HG02884 (cell line): ENCODE measurements around the gene CHSY1.

ENCODE experiments used
- ATAC-seq: cut with Tn5 transposase; IDR thresholded peaks from one replicate; pipeline ENCODE4 v1.9.1; 2021; ENCODE audit warnings: mild to moderate bottlenecking, moderate library complexity; ENCODE audit not compliant: unreplicated experiment

CHSY1 gene

DNA sequence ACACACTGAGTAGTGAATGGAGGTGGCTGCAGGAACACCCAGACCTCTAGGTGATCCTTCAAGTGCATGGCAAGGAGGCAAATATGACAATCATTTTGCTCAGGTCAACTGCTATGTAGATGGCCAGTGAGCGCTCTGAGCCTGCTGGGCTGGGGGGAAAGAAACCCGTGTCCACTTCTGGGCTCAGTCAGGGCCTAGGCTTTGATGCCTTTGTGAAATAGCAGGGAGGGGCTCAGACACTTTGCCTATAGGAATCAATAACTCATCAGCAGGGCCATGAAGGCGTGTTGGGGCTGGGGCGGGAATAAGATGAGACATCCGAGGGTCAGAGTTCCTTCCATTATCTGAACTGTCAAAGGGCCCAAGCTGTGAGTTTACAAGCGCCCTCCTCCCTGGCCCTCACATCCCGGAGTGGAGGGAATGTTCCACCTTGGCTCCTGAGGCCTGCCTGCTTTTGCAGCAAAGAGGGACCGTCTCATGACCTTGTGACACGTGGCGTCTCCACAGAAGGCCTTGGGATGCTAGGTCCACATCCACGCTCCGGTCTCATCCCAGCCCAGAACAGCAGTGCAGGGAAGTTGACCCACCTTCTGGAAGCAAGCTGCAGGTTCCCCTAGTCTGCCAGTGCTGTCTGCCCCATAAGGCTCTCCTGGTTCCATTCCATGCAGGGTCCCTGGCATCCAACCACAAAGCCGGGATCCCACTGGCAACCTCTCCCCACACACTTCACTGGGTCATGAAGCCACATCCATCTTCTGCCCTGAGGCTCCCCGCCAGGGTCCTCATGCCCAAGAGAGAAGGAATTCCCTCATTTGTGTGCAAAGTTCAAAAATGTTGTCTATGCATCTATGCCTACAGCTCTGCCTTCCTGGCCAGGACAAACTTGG lies 78.4 kb downstream of the CHSY1 start:
- ATAC-seq = no peak

DNA sequence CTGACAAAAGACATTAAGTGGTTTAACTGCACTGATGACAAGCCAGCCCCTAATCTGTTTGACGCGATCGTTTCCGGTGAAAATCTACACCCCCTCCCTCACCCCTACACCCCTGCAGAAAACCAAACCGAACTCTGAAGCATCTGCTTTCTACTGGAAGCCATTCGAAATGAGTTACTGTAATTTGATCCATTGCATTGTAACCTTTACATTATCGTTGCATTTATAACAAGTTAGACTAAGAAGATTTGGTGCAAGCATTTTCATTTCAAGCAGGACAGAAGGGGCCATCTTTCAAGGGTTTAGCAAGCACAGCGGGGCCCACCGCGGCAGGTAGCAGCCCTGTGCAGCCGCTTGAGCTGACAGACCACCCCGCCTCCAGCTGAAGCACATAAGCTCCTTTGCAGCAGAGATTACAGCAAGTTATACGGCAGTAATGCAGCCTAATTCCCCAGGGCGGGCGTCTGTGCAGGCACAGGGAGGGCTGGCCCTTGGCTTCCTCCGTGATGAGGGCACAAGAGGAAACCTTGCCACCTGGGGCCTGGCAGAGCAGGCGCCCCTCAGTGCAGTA lies 79.3 kb downstream of the CHSY1 start:
- no peak for ATAC-seq

DNA sequence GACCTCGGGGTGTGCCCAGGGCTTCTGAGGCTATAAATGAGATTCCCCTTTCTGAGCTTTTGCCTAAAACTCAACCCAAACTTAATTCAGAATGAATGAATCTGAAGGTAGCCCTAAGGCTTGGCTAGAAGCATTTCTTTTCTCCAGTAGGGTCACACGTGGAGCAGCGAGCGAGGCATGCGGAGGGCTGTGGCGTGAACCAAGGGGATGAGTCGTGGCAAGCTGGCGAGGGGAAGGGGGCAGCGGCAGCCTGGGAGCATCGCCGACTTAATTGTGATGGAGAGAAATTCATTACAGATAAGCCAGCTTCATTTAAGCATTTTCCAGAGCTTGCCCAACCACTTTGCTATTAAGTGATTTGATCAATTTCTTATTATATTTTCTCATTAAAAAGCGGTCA lies 79.9 kb downstream of the CHSY1 start:
- ATAC-seq = no peak

DNA sequence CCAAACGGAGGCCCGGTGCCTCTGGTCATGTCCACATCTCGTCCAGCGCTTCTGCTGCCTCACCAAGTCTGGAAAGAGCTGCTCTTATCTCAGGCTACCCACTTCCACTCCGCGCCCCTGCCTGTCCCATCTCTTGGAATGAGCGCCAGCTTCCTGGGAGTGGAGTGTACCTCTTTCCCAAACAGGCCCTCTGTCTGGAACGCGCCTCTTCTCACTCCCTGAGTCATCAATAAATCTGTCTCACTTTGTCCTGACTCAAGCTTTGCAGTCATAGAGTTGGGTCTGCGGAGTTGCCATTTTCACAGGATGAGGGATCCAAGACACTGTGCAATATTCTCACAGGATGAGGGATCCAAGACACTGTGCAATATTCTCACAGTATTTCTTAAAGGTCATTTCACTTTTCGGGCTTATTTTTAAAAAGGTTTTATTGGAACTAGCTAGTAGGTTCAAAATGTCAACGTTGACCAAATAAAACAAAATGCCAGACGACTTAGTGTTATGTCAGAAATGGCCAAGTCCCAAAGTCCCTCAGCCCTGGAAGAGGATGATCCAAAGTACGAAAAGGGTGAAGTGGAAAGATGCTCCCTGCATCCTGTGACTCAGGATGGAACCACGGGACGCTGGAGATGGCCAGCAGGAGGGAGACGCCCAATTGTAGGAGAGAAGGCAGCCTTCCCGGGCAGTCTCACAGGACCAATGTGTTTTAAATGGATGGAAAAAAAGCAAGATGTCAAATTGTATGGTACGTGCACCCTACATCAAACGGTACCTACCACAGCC lies 81.1 kb downstream of the CHSY1 start:
- ATAC-seq = no peak

DNA sequence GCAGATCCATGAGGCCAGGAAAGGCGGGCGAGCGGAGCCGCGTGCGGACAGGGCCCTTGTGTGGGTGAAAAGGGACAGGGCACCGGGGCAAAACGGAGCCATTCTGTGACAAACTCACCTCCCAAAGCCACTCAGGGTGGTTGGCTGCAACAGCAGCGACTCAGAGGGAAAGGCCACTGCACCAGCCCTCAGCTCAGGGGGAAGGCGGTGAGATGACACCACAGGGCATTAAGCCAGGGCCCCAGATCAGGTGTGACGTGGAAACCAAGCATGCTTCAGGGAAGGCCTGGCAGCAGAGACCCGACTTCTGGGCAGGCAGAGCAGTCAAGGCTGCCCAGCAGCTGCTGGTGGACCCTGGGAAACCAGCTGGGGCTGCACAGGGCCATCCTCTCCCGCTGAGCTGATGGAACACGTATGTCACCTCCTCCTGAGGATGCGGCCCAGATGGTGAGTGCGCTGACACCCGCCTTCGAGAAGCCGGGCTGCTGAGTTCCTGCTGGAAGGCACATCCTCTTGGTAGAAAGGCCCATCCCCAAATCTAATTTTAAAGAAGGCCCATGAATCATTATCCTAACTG lies 82.3 kb downstream of the CHSY1 start:
- no peak for ATAC-seq

DNA sequence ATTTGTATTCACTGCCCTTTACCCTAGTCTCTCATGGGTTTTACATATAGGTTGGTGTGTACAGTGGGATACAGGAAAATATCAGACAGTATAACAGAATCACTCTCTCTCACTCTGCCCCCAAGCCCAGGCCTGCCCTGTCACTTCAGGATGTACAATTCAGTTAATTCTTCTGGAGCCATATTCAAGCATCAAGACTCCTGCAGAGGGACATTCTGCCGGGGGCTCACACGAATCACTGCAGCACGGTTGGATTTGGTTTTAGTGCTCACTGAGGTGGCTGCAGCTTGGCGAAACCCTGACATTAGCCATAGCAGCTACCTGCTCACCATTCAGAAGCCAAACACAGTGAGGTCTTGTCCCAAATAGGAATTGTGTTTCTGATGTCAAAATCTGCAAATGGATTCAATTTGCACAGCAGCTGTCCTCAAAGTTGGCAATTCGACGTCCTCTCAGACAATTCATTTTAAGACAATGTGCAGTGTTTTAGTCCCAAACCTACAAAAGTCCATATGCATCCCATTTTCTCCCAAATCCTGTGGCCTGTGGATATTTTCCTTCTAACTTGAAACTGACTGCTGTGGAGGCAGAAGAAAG lies 82.9 kb downstream of the CHSY1 start:
- ATAC-seq = no peak

DNA sequence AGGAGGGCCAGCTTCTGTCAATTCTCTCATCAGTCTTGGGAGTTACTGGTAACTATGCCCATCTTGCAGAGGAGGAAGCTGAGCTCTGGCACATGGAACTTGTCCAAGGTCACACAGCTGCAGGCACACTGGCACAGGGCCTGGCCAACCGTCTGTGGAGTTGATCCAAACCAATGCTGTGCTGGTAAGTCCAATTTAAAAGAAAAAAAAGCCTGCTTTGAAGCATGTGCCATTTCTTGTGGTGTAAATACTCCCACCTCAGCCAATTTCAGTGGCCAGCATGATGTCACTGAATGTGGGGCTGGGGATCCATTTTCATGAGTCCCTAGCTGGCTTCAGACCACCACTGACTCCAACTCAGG lies 83.4 kb downstream of the CHSY1 start:
- no peak for ATAC-seq

DNA sequence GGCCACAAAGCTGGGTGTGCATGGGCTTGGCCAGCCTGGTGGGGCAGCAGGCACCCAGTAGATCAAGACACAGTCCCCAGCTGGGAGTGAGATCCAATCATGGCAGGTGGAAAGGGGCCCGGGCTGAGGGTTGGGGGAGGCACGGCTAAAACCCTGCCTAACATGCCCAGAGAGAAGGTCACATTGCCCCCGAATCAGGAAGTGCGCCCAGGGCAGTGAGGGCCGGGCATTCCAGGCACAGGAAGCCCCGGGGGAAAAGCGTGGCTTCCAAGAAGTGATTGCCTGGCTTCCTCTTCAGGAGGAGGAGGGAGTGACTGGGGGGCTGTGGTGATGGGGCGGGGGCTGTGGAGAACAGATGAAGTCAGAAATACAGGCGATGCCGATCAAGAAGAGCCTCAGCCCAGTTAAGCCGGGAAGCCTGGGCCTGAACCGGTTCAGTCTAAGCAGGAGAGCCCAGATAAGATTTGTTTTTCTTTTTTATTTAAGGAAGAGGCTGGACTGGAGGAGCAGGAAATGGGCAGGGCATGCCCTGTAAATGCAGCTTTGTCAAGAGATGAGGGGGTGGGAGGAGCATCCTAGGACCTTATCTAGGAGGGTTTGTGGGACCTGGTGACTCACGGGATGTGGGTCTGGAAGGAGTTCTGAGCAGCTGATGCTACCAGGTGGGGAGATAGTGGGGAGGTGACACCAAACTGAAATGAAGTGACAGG lies 83.9 kb downstream of the CHSY1 start:
- ATAC-seq = no peak

DNA sequence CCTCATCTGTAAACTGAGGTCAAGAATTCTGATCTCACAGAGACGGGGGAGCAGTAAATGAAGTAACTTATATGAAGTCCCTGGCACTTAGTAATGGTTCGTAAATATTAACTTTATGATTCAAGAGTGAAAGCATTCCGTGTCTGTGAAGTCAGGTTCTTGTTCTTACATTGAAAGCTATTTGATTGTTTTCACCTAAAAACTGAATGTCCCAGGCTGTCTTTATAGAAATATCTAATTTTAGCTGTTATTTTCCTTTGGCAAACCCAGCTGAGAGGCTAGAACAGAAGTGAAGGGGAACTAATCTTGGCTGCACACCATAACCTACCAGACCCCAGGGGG lies 84.5 kb downstream of the CHSY1 start:
- ATAC-seq = no peak

DNA sequence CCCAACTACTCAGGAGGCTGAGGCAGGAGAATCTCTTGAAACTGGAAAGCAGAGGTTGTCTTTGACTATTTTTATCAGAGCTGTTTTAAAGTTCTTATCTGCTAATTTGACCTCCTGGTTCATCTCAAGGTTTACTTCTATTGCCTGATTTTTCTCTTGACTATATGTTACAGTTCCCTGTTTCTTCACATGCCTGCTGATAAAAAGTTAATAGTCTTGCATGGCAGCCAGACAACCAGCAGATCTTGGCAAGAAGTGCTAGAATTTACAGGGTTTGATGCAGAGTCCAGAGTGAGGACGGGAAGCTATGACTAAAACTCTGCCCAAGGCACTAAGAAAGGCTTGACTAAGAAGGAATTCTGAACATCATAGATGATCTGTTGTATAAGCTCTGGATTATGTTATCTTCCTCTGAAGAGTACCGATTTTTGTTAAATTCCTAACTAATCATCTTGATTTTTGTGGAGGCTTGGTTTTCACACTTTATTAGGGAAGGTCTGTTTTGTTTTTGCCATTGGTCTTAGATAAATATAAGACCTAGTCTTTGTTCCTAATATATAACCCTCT lies 85.9 kb downstream of the CHSY1 start:
- no peak for ATAC-seq

DNA sequence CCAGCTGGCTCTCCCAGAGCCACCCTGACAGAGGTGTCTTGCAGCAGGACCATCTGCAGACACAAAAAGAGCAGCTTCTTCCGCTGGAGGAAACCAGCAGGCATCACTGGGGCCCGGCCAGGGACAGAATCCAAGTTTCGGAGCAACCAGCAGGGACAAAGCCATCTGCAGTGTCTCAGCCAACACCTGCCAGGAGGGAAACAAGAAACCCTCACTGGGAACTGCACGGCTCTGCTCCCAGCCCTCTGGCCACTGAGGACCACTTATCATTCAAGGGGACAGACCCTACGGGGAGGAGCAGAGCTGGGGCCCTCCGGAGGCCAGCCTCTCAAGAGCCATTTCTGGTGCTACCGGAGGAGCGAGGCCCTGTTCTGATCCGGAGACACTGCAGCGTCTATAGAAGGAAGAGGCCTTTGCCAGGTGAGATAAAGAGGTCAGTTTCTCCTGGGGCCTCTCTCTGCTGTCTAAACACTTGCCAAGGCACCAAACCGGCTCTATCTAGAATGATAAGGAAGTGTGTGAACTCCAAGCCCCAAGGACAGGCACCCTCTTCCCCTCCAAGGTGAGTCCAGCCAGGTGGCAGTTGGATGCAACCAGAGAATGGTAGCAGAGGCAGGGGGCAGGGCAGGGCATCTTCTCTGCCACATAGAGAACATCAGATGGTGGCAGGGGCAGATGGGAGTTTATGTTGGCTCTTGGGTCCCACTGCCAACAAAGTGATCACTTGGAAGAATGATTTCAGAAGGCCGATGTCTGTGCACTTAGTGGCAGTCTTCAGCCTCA lies 89.0 kb downstream of the CHSY1 start:
- ATAC-seq = no peak

DNA sequence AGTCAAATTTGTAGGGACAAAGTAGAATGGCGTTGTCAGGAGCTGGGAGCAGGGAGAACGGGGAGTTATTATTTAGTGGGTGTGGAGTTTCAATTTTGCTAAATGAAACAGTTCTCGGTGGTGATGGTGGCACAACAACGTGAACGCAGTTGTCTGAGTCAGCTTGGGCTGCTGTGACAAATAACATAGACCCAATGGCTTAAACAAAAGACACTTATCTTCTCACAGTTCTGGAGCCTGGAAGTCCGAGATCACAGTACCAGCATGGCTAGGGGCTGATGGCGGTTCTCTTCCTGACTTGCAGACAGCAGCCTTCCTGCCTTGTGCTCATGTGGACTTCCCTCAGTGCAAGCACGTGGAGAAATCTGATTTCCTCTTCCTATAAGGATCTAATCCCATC lies 90.2 kb downstream of the CHSY1 start:
- ATAC-seq = no peak

DNA sequence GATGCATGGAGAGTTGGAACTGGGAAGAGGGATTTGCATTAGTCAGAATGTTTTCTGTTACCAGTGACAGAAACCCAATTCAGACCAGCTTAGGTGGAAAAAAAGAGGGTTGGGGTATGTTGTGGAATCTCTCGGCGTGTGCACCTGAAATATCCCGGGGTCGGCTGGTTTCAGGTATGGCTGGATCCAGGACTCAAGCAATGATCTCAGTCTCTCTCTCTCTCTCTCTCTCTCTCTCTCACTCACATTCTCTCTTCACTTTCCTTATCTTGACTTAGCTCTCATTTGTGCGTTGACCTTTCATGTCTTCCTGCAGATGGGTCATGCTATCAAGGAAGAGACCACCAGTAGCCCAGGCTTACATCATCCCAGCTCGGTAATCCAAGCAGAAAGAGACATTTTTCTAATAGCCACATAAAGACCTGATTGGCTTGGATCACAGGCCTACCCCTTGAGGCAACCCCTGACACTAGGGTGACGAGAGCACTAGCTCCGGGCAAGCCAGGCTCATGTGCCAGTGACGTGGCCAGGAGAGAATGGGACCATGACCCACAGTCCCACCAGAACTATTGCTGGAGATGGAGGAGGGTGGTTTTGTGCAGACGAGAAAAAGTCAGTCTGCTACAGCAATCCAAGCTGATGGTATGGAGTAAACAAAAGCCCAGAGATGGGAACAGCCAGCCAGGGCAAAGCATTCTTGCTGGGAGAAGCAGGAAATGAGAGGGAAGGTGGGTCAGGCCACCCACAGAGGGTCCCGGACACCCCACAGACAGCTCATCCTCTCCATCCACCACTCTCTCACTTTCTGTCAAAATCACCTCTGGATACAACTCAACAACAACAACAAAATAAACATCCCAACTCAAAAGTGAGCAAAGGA lies 91.7 kb downstream of the CHSY1 start:
- no peak for ATAC-seq

DNA sequence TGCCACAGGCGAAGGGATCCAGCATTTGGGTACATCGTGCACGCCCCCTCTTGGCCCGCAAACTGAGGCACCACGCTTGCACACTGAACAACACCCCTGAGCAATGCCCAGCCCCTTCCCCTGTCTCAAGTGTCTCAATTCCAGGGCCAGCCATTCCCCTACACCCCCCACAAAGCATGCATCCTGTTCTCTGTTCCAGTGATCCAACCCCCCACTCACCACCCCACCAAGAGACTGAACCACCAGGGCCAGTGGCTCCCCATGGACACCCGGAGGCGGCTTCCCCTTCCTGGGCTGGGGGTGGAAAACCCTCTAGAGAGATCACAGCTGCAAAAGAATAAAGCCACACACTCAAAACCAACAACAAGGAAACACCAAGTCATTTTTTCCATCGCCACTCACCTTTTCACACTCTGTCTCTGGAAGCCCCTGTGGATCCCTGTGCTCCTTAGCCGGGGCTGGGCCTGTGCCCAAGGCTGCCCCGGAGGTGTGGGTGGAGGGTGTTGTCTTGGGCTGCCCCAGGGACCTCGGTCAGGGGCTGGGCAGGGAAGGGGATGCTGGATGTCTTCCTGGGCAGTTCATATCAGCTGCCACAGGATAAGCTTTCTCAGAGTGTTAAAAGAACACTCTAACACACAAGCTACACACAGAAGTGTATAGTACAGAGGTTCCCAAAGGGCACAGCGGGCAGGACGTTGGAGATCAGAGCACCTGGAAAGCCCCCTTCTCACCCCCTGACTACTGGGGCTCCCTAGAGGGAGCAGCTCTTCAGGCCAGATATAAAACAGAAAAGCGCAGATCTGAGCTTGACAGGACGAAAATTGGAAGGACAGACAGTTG lies 92.5 kb downstream of the CHSY1 start:
- no peak for ATAC-seq

DNA sequence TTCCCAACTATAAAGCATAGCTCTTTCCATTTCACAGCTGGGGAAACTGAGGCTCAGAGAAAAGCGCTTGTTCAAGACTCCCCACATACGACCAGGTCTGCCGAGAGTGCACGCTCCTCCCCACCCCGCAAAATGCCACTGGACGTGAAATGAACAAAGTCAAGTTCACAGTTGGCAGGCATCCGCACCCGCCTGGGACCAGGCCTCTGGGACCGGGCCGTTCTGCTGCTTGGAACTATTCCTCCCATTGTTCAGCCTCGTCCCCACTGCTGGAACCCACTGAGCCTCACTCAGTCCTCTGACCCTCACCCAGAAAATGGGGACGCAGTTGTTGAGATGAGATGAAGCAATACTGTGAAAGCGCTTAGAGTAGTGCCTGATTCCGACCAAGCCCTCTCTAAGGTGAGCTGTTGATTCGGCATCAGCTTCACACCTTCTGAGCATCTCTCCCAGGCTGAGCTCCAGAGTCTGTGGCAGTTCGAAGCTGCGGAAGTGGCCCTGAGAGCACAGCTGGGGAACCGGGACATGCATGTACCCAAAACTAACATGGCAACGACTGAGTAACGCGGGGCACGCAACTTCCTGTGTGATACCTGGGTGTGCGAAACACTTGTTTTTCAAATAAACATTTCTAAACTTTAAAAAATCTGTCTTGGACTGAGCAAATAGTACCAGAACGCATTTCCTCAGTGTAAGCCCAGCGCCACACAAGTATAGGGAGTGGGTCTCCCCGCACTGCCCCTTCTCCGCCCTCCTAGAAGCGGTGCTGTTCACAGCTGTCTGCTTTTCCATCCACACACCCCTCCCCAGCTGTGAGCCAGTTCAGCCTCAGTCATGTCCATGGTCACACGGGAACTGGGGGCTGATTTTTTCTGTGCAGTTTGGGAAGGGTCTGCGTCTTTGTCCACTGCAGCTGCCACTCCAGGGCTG lies 93.4 kb downstream of the CHSY1 start:
- no peak for ATAC-seq

DNA sequence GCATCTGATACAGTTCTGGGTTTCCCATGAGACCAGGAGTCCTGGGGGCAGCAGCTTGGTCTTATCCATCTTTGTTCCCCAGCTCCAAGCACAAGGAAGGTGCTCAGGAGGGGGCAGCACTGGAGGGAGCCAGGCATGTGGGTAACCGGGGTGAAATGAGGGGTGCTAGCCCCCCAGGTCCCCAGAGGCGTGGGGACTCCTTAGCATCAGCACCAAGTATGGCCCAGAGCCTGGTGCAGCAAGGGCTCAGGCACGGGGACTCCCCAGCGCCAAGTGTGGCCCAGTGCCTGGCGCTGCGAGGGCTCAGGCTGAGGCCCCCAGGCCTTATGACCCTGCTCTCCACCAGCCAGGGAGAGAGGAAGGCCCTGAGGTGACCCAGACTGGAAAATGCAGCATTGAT lies 94.1 kb downstream of the CHSY1 start:
- ATAC-seq = no peak
